Mucosa of descending colon (tissue), 3 donors: ENCODE results near the gene SVOPL. TPM values are rescaled to one million over a fixed set of nuclear protein-coding genes. Genes with fewer than 3 reads are reported as not detected.
A peak's percentile ranks its signal among the peaks of the same experiment; 100 is the strongest.

Experiments
- ATAC-seq: fragments of 200-7000 bp; cut with Tn5 transposase; one replicate; pipeline ENCODE4 v1.9.1; 2020; ENCODE audit warnings: mild to moderate bottlenecking, moderate library complexity
- DNase-seq, 3 donors: peaks; one replicate each; pipeline ENCODE4 v3.0.0-alpha.2; 2020
- H3K36me3 ChIP-seq: fragments of 200-600 bp; one replicate; pipeline ENCODE4 v1.8.0; 2021; ENCODE audit warnings: low read depth, mild to moderate bottlenecking
- H3K4me1 ChIP-seq: fragments of 200-600 bp; one replicate; pipeline ENCODE4 v1.8.0; 2021; ENCODE audit warnings: low read depth, mild to moderate bottlenecking
- H3K4me3 ChIP-seq: fragments of 200-600 bp; one replicate; pipeline ENCODE4 v1.8.0; 2021; ENCODE audit warnings: mild to moderate bottlenecking
- H3K9me3 ChIP-seq: fragments of 200-600 bp; one replicate; pipeline ENCODE4 v1.8.0; 2021; ENCODE audit warnings: mild to moderate bottlenecking
- intact Hi-C, 2 donors: fragments of 100-400 bp; cut with DNase I in 1 of 2; cut with micrococcal nuclease in 1 of 2; formaldehyde crosslinking; loops; one replicate each; pipeline versions ENCODE4 v1.11.0 to v1.11.1; 2022; cut with DNase I, micrococcal nuclease
- total RNA-seq, 3 donors: library from RNA; stranded (reverse); fragmentation: NEBNext Ultra II Directional in 2 of 3; extraction: Animal tissue kit (Norgen Biotek cat#: 25700) in 2 of 3; gene quantifications; one replicate each; pipeline versions ENCODE4 v1.2.1 to v1.2.4, GENCODE V29; 2021 to 2023
- TF ChIP-seq, protein P1 (sequence below): fragments of 200-600 bp; IDR thresholded peaks from one replicate; pipeline ENCODE4 v1.8.0; 2022; ENCODE audit warnings: antibody characterized with exemption, mild to moderate bottlenecking
- donor health status: DM: no; HTN: no; CAD: no; lungs with moderate emphysema.
- donor health status: DM: no; HTN: no; CAD: no.
- donor health status: DM: no; HTN: yes; CAD: no.

The SVOPL gene
- total RNA-seq, 3 donors from 2014 or later = 1.8 to 3.1 (median 2.9) TPM

DNA sequence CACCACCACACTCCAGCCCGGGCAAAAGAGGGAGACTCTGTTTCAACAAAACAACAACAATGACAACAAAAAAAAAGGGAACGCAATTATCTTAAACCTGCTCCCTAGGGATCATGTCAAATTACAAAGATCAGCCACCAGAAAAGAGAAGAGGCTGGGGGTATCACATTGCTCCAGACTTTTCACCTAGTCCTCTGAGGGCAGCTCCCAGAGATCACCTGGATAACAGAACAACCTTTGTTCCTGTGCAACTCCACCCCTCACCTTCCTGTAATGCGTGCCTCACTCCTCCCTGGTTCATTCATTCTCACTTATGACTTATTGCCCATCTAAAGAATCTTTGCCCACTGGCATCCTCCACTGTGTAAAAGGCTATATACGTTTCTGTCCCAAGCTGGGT lies 31.8 kb downstream of the SVOPL start:
- no peaks in the 10 kb centered on the region for H3K36me3 ChIP-seq
- peak; percentile 89 for ATAC-seq
- H3K4me1 ChIP-seq = peaks cover 8% of the 10 kb centered on the region
- peak in 1 of 3 donors; percentile 45 for DNase-seq
- TF ChIP-seq, protein P1, sequence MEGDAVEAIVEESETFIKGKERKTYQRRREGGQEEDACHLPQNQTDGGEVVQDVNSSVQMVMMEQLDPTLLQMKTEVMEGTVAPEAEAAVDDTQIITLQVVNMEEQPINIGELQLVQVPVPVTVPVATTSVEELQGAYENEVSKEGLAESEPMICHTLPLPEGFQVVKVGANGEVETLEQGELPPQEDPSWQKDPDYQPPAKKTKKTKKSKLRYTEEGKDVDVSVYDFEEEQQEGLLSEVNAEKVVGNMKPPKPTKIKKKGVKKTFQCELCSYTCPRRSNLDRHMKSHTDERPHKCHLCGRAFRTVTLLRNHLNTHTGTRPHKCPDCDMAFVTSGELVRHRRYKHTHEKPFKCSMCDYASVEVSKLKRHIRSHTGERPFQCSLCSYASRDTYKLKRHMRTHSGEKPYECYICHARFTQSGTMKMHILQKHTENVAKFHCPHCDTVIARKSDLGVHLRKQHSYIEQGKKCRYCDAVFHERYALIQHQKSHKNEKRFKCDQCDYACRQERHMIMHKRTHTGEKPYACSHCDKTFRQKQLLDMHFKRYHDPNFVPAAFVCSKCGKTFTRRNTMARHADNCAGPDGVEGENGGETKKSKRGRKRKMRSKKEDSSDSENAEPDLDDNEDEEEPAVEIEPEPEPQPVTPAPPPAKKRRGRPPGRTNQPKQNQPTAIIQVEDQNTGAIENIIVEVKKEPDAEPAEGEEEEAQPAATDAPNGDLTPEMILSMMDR = no peak
- intact Hi-C loops = no loop called here
- H3K4me3 ChIP-seq = no peak overlapping the region
- no peaks in the 10 kb centered on the region for H3K9me3 ChIP-seq

GRCh38 chr7:138668946-138669345 lies 32.2 kb downstream of the SVOPL start:
- Histone ChIP-seq H3K4me1 (peaks cover 8% of the 10 kb centered on the region), H3K4me3 (no peak overlapping the region), H3K36me3 (no peaks in the 10 kb centered on the region), H3K9me3 (no peaks in the 10 kb centered on the region)
- TF ChIP-seq, protein P1 = no peak
- ATAC-seq = peak; percentile 7
- no peak for DNase-seq
- intact Hi-C loops = no loop called here

DNA sequence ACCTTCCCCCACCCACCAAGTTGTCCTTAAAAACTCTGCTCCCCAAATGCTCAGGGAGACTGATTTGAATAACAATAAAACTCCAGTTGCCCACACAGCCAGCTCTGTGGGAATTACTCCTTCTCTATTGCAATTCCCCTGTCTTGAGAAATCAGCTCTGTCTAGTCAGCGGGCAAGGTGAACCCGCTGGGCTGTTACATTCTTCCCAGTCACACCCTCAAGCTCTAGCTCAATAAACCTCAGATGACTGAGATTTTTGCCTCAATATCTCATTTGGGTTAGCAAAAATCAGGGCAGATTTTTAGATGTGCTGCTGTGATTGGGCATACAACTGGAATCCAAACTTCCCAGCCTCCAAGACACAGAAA lies 32.9 kb downstream of the SVOPL start:
- TF ChIP-seq, protein P1 = no peak
- intact Hi-C loops = no loop called here
- no peak for ATAC-seq

DNA sequence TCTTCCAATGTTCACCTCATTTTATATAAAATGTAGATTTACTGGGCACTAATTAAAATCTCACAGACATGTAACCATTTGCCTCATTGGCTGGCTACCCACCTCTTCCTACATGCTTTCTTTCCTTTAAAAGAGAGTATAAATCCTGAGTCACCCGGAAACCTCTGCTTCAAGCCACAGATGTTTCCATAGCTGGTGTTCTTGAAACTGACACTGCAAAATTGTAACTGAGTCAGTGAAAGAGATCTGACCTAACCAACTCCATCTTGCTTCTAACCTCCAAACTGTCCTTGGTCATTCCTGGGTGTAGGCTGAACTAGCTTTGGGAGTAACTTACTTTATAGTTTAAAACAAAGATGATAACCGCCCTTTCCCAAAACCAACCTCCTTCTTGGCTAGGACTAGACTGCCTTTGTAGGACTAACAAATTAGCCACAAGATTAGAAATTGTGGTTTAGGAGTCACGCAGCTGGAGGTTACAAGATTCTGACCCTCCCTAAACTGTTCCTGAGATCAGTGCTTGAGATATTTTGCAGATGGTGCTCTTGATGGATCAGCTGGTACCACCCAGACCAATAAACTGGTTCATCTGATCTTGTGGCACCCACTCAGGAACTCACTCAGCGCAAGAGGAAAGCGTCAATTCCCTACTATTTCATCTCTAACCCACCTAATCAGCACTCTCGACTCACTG lies 33.5 kb downstream of the SVOPL start:
- no peak overlapping the region for H3K4me3 ChIP-seq
- intact Hi-C loops = no loop called here
- no peak for DNase-seq
- no peaks in the 10 kb centered on the region for H3K9me3 ChIP-seq
- no peaks in the 10 kb centered on the region for H3K36me3 ChIP-seq
- TF ChIP-seq, protein P1 = no peak
- H3K4me1 ChIP-seq = peaks cover 8% of the 10 kb centered on the region
- ATAC-seq = no peak

More for the DNA sequence above, 32.9 kb downstream of the SVOPL start:
- no peak for DNase-seq
- Histone ChIP-seq H3K36me3 (no peaks in the 10 kb centered on the region), H3K4me3 (no peak overlapping the region), H3K4me1 (peaks cover 8% of the 10 kb centered on the region), H3K9me3 (no peaks in the 10 kb centered on the region)

GRCh38 chr7:138666385-138666784 lies 34.8 kb downstream of the SVOPL start:
- Histone ChIP-seq H3K9me3 (no peaks in the 10 kb centered on the region), H3K36me3 (no peaks in the 10 kb centered on the region), H3K4me3 (no peak overlapping the region), H3K4me1 (peaks cover 8% of the 10 kb centered on the region)
- DNase-seq (no peak), ATAC-seq (no peak)
- intact Hi-C loops = no loop called here
- TF ChIP-seq, protein P1 = no peak
